SKM-1 (cell line): ENCODE measurements around the gene P2RY11.

Source experiments
- DNase-seq: peaks from one replicate; lab custom pipeline; 2025; ENCODE audit not compliant: unreplicated experiment; lab: John Stamatoyannopoulos, UW

The P2RY11 gene

GRCh38 chr19:10111405-10111811 is at the start of gene P2RY11:
Gene P2RY11, plus strand, starts transcription at chr19:10111693. Its CDS starts 29 bp downstream, at chr19:10111722.
- no peak for DNase-seq

DNA sequence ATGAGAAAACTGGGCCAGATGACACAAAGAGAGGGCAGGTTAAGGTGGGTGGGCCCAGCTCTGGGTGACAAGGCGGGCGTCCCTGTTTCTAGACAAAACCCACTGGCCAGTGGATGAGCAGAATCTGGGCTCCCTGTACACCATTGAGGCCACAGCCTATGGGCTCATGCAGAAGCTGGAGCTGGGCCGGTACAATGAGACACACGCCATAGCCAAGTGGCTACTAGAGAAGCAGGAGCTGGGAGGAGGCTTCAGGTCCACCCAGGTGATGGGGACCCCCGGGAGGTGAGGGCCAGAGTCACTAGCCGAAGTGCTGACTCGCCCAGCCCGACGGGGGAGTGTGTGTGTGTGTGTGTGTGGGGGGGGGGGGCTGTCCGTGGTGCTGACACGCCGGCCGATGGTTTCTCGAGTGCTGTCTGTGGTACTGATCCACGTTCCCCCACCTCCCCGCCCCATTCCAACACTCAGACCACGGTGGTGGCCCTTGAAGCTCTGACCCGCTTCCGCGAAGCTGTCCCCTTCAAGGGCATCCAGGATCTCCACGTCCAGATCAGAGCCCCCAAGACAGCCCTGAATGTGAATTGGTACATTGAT is 49.7 kb upstream of the P2RY11 start:
- DNase-seq: no peak

GRCh38 chr19:10068205-10068604 is 43.3 kb upstream of the P2RY11 start:
- no peak for DNase-seq

GRCh38 chr19:10069046-10069445 is 42.4 kb upstream of the P2RY11 start:
- no peak for DNase-seq

DNA sequence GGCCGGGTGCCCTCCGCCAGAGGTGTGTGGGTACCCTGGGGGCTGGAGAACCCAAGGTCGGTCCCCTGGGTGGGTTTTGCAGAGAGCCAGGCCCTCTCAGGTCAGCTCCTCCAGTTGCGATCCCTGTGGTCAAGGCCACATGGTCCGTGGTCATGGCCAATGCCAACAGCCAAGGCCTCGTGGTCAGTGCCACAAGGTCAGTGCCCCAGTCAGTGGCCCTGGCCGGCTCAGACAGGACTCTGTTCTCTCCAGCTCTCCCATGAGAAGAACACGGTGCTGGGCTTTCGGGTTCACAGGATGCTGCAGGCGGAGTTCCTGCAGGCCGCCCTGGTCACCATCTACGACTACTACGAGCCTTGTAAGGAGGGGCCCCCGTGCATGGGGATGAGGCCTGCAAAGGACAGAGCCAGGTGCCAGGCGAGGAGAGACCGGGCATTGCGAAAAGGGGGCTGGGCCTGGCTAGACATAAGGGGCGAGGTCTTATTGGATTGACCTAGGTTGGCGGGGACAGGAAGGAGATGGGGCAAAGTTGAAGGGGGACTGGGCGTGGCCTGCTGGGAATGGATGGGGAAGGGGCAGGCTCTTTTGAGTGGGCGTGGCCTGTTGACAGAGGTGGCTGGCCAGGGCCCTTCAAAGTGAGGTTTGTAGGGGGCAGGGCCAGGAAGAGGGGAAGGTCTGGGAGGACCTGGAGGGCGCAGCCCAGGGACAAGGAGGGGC is 40.6 kb upstream of the P2RY11 start:
- DNase-seq: no peak

- peak; percentile 11 for DNase-seq
Observed at GRCh38 chr19:10074153-10074552, 37.3 kb upstream of the P2RY11 start.

- no peak for DNase-seq
Observed at GRCh38 chr19:10076535-10076934, 35.0 kb upstream of the P2RY11 start.

DNA sequence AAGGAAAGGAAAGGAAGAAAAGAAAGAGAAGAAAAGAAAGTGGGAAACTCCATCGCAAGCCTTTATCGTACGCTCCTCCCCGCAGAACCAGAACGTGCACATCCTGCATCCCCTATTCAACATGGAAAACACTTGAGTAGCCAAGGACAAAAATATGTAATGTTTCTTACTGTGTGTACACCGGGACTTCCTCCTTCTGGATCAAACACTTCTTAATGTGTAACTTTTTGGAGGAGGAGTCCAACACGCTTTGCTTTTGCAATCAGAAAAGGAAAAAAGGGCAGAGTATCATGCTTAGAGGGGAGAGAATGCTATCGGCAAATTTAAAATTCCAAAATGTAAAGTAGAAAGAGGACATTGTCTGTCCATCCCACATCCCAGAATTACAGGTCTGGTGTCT is 33.2 kb upstream of the P2RY11 start:
- DNase-seq: no peak

- no peak for DNase-seq
Observed at GRCh38 chr19:10079031-10079453, 32.5 kb upstream of the P2RY11 start.

GRCh38 chr19:10083911-10084310 is 27.6 kb upstream of the P2RY11 start:
- DNase-seq: no peak

DNA sequence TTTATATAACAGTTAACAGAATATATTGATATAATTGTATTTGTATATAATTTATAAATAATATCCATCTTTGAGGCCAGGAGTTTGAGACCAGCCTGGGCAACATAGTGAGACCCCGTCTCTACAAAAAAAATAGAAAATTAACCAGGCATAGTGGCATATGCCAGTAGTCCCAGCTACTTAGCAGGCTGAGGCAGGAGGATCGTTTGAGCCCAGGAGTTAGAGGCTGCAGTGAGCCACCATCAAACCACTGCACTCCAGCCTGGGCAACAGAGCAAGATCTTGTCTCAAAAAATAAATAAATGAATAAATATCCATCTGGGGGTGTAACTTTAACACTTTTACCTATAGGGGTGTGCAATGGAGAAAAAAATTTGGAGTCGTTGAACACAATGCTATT is 26.7 kb upstream of the P2RY11 start:
- no peak for DNase-seq

GRCh38 chr19:10085641-10086590 is 25.6 kb upstream of the P2RY11 start, which contains the start of gene SHFL:
Gene SHFL, plus strand, starts transcription at chr19:10086317. Its CDS starts 111 bp downstream, at chr19:10086428.
- DNase-seq: peak; percentile 17

DNA sequence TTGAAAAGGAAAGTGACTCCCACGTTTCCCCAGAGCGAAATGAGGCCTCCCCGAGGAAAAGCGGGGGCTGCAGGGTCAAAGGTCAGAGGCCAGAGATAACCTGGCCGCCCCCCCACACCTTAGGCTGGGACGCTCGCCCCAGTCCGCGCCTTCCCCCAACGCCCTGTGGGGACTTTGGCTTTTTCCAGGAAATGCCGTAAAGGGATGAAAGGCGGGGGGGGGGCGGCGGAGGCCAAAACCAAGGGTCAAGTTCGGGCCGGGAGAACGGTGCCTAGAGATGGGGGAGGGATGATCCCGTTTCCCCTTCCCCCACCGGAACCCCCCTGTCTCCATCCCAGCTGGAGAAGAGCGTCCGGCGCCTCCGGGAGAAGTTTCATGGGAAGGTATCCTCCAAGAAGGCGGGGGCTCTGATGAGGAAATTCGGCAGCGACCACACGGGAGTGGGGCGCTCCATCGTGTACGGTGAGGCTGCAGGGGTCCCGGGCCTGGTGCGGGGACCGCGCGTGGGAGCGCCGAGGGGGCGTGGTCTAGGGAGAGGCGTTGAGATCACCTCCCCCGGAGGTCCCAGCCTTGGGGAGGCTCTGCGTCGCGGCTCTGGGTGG is 24.8 kb upstream of the P2RY11 start:
- DNase-seq: no peak

- no peak for DNase-seq
Observed at GRCh38 chr19:10087296-10088061, 24.0 kb upstream of the P2RY11 start.

- DNase-seq: no peak
Observed at GRCh38 chr19:10088949-10089554, 22.4 kb upstream of the P2RY11 start.

GRCh38 chr19:10089801-10090375 is 21.6 kb upstream of the P2RY11 start:
- DNase-seq: no peak

- no peak for DNase-seq
Observed at GRCh38 chr19:10091370-10091687, 20.2 kb upstream of the P2RY11 start.

DNA sequence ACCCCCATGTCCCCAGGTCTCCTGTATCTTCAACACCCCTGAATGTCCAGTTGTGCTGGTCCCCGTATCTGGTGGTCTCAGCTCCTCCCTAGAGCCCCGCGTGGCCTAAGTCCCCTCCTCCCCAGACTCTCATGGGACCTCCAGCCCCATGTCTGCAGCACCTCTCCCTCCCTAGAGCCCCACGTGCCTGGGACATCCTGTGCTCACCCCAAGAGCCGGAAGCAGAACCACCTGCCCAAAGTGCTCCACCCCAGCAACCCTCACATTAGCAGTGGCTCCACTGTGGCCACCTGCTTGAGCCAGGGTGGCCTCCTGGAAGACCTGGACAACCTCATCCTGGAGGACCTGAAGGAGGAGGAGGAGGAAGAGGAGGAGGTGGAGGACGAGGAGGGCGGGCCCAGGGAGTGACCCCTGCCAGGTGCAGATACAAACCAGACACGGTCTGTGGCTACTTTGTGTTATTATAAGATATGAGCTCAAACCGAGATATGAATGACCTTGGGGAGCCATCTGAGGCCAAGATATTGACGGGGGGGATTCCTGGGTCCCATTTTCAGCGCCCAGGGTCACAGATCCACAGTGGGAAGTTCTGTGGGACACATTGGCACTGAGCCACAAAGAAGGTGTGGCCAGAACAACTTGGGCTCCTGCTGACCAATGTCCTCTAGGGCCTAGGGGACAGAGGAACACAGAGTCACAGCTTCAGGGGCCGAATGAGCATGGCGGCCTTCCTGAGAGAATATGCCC is 19.4 kb upstream of the P2RY11 start:
- DNase-seq: no peak

- no peak for DNase-seq
Observed at GRCh38 chr19:10092648-10093294, 18.7 kb upstream of the P2RY11 start.
